HEK293 (cell line): ENCODE data around the gene RINL.

Source experiments
- CTCF ChIA-PET: fragments of 350-600 bp; formaldehyde crosslinking; extraction: SDS; loops from one replicate; lab custom pipeline; 2021; ENCODE audit warnings: antibody characterized with exemption; lab: Yijun Ruan, JAX
- POLR2A ChIA-PET: fragments of 300-600 bp; formaldehyde crosslinking; extraction: SDS; loops from one replicate; lab custom pipeline; 2020; ENCODE audit warnings: antibody characterized with exemption, inconsistent platforms; lab: Yijun Ruan, JAX
- H3K27ac ChIP-seq: fragments of 200-500 bp; sonication (Bioruptor generic); 2 replicates; pipeline ENCODE4 v1.5.1; 2014; ENCODE audit warnings: low read depth, low read length, control low read depth, inconsistent platforms; ENCODE audit errors: extremely low read depth
- H3K36me3 ChIP-seq, 2 experiments: fragments of 200-500 bp in 1 of 2; sonication (Bioruptor generic) in 1 of 2; 1 replicate in 1 of 2; 2 replicates in 1 of 2; pipeline ENCODE4 v1.5.1; 2014 to 2017; ENCODE audit warnings: inconsistent platforms in 2 of 2, low read length in 2 of 2; ENCODE audit not compliant: control insufficient read depth in 2 of 2, insufficient read depth in 1 of 2
- H3K4me1 ChIP-seq: fragments of 200-500 bp; sonication (Bioruptor generic); 2 replicates; pipeline ENCODE4 v1.5.1; 2014; ENCODE audit warnings: mild to moderate bottlenecking, low read length, inconsistent platforms; ENCODE audit not compliant: control insufficient read depth, insufficient read depth
- H3K4me3 ChIP-seq: 2 replicates; pipeline ENCODE4 v1.5.1; 2011; ENCODE audit warnings: low read depth, mild to moderate bottlenecking, control low read depth, low read length, moderate library complexity
- H3K9me3 ChIP-seq: fragments of 200-500 bp; sonication (Bioruptor generic); 2 replicates; pipeline ENCODE4 v1.5.1; 2014; ENCODE audit warnings: low read depth, low read length, inconsistent platforms; ENCODE audit not compliant: control insufficient read depth, insufficient read depth
- FEZF1 ChIP-seq: fragments of 450-650 bp; formaldehyde crosslinking; IDR thresholded peaks from 2 replicates; pipeline ENCODE4 v1.5.1; 2016; ENCODE audit warnings: missing biosample characterization, missing genetic modification characterization
- HOXA7 ChIP-seq: sonication (generic); formaldehyde crosslinking; IDR thresholded peaks from 2 replicates; pipeline ENCODE4 v1.8.1; 2022; ENCODE audit warnings: missing genetic modification reagents, borderline replicate concordance
- KLF7 ChIP-seq: fragments of 450-650 bp; formaldehyde crosslinking; IDR thresholded peaks from 2 replicates; pipeline ENCODE4 v1.5.1; 2016; ENCODE audit warnings: missing biosample characterization, missing genetic modification characterization, borderline replicate concordance
- KLF9 ChIP-seq: fragments of 450-650 bp; formaldehyde crosslinking; IDR thresholded peaks from 2 replicates; pipeline ENCODE4 v1.5.1; 2016; ENCODE audit warnings: missing biosample characterization, missing genetic modification characterization, low read depth
- MYNN ChIP-seq: fragments of 450-650 bp; formaldehyde crosslinking; IDR thresholded peaks from 2 replicates; pipeline ENCODE4 v1.5.1; 2016; ENCODE audit warnings: missing biosample characterization, missing genetic modification characterization, borderline replicate concordance
- TRIM28 ChIP-seq: IDR thresholded peaks from 2 replicates; pipeline ENCODE4 v1.6.1; 2011; ENCODE audit warnings: low read length, control low read depth, borderline replicate concordance
- WT1 ChIP-seq: fragments of 450-650 bp; formaldehyde crosslinking; IDR thresholded peaks from 2 replicates; pipeline ENCODE4 v1.5.1; 2016; ENCODE audit warnings: missing biosample characterization, missing genetic modification characterization
- ZBTB21 ChIP-seq: fragments of 450-650 bp; formaldehyde crosslinking; IDR thresholded peaks from 2 replicates; pipeline ENCODE4 v1.5.1; 2017; ENCODE audit warnings: missing biosample characterization, missing genetic modification characterization
- ZBTB48 ChIP-seq: fragments of 450-650 bp; formaldehyde crosslinking; IDR thresholded peaks from 2 replicates; pipeline ENCODE4 v1.5.1; 2016; ENCODE audit warnings: missing biosample characterization, missing genetic modification characterization
- ZBTB8A ChIP-seq: fragments of 450-650 bp; formaldehyde crosslinking; IDR thresholded peaks from 2 replicates; pipeline ENCODE4 v1.5.1; 2016; ENCODE audit warnings: missing biosample characterization, missing genetic modification characterization
- ZFHX2 ChIP-seq: fragments of 450-650 bp; formaldehyde crosslinking; conservative IDR thresholded peaks from 2 replicates; pipeline ENCODE4 v1.5.1; 2016; ENCODE audit warnings: missing biosample characterization, missing genetic modification characterization
- ZNF112 ChIP-seq: fragments of 450-650 bp; formaldehyde crosslinking; IDR thresholded peaks from 2 replicates; pipeline ENCODE4 v1.5.0; 2017; ENCODE audit warnings: missing biosample characterization, missing genetic modification characterization
- ZNF132 ChIP-seq: fragments of 450-650 bp; formaldehyde crosslinking; IDR thresholded peaks from 2 replicates; pipeline ENCODE4 v1.5.1; 2017; ENCODE audit warnings: missing biosample characterization, missing genetic modification characterization, borderline replicate concordance
- ZNF266 ChIP-seq: fragments of 450-650 bp; formaldehyde crosslinking; IDR thresholded peaks from 2 replicates; pipeline ENCODE4 v1.5.1; 2016; ENCODE audit warnings: missing biosample characterization, missing genetic modification characterization, low read depth
- ZNF274 ChIP-seq, 2 experiments: fragments of 200-500 bp in 1 of 2; fragments of 450-650 bp in 1 of 2; sonication (Bioruptor generic) in 1 of 2; formaldehyde crosslinking in 1 of 2; IDR thresholded peaks; 2 replicates each; pipeline versions ENCODE4 v1.5.1 to v1.6.1; 2014 to 2016; ENCODE audit warnings: borderline replicate concordance in 1 of 2, inconsistent platforms in 1 of 2, low read length in 1 of 2, missing biosample characterization in 1 of 2, missing genetic modification characterization in 1 of 2
- ZNF341 ChIP-seq: fragments of 450-650 bp; formaldehyde crosslinking; IDR thresholded peaks from 2 replicates; pipeline ENCODE4; 2016; ENCODE audit warnings: low read depth, missing biosample characterization, missing genetic modification characterization
- ZNF37A ChIP-seq: fragments of 450-650 bp; IDR thresholded peaks from 2 replicates; pipeline ENCODE4 v1.5.1; 2018; ENCODE audit warnings: missing biosample characterization, missing genetic modification characterization
- ZNF394 ChIP-seq: fragments of 450-650 bp; formaldehyde crosslinking; IDR thresholded peaks from 2 replicates; pipeline ENCODE4 v1.5.1; 2016; ENCODE audit warnings: missing biosample characterization, missing genetic modification characterization, mild to moderate bottlenecking, moderate library complexity, borderline replicate concordance
- ZNF48 ChIP-seq: fragments of 450-650 bp; formaldehyde crosslinking; IDR thresholded peaks from 2 replicates; pipeline ENCODE4 v1.5.1; 2016; ENCODE audit warnings: missing biosample characterization, missing genetic modification characterization
- ZNF510 ChIP-seq: fragments of 450-650 bp; formaldehyde crosslinking; IDR thresholded peaks from 2 replicates; pipeline ENCODE4 v1.5.1; 2018; ENCODE audit warnings: mild to moderate bottlenecking, missing genetic modification characterization, missing biosample characterization; ENCODE audit not compliant: insufficient replicate concordance
- ZNF560 ChIP-seq: fragments of 450-650 bp; formaldehyde crosslinking; IDR thresholded peaks from 2 replicates; pipeline ENCODE4 v1.5.1; 2017; ENCODE audit warnings: missing biosample characterization, missing genetic modification characterization, borderline replicate concordance
- ZNF747 ChIP-seq: fragments of 450-650 bp; formaldehyde crosslinking; IDR thresholded peaks from 2 replicates; pipeline ENCODE4 v1.5.1; 2016; ENCODE audit warnings: missing biosample characterization, missing genetic modification characterization
- ZNF768 ChIP-seq: fragments of 450-650 bp; formaldehyde crosslinking; IDR thresholded peaks from 2 replicates; pipeline ENCODE4 v1.5.1; 2018; ENCODE audit warnings: missing biosample characterization, mild to moderate bottlenecking, missing genetic modification characterization
- ZNF837 ChIP-seq: fragments of 450-650 bp; formaldehyde crosslinking; IDR thresholded peaks from 2 replicates; pipeline ENCODE4 v1.5.1; 2016; ENCODE audit warnings: missing biosample characterization, missing genetic modification characterization
- ZXDB ChIP-seq: fragments of 450-650 bp; formaldehyde crosslinking; IDR thresholded peaks from 2 replicates; pipeline ENCODE4 v1.5.1; 2016; ENCODE audit warnings: missing biosample characterization, missing genetic modification characterization
- TF ChIP-seq, protein P1 (sequence below): fragments of 450-650 bp; formaldehyde crosslinking; IDR thresholded peaks from 2 replicates; pipeline ENCODE4 v1.5.1; 2016; ENCODE audit warnings: missing biosample characterization, missing genetic modification characterization
- TF ChIP-seq, protein P2 (sequence below): sonication (generic); formaldehyde crosslinking; IDR thresholded peaks from 2 replicates; pipeline ENCODE4 v1.8.1; 2022; ENCODE audit warnings: mild to moderate bottlenecking, moderate library complexity, missing genetic modification reagents
- TF ChIP-seq, protein P3 (sequence below): fragments of 450-650 bp; IDR thresholded peaks from 2 replicates; pipeline ENCODE4 v1.5.1; 2018; ENCODE audit warnings: missing biosample characterization, missing genetic modification characterization
- TF ChIP-seq, protein P4 (sequence below): fragments of 450-650 bp; formaldehyde crosslinking; IDR thresholded peaks from 2 replicates; pipeline ENCODE4 v1.5.1; 2016; ENCODE audit warnings: missing biosample characterization, missing genetic modification characterization
- TF ChIP-seq, protein P5 (sequence below): fragments of 450-650 bp; formaldehyde crosslinking; IDR thresholded peaks from 2 replicates; pipeline ENCODE4 v1.5.1; 2016; ENCODE audit warnings: missing biosample characterization, missing genetic modification characterization, low read depth

The RINL gene

DNA sequence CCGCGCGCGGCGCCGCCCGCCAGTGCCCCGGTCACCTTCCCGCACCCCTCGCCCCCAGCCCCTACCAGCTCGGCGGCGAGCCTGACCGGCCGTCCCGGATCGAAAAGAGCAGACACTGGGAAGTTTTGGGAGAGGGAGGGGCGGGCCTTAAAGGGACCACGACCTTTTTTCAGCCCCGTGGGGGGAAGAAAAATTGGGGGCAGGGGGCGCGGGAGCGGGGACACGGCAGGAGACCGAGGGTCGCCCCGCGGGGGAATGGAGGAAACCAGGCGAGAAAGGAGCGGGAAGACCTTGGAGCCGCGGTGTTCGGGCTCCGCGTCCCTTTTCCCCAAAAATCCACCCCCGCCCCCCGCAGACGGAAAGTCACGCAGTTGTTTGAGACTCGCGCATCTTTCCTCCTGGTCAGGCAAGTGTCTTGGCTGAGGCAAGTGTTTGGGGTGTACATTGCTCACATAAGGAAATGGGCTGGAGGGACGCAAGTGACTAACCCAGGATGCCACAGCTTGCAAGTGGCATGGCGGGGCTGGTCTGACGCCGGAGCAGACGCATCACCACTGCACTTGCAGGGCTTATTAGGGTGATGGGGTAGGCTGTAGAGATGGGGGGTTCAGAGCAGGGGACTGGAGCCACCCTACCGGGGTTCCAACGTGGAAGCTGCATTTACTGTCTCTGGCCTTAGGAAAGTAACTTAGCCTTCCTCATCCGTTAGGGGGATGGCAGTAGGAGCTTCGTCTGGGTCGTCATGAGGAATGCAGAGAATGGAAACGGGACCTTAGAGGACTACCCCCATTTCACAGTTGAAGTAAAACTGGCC lies 25.6 kb downstream of the RINL start:
- Histone ChIP-seq H3K4me3 (peak overlapping the region; percentile 60), H3K27ac (peak overlapping the region; percentile 96), H3K36me3 (peaks cover 14 to 17% of the 10 kb centered on the region in 2 experiments), H3K4me1 (peaks cover 27% of the 10 kb centered on the region), H3K9me3 (no peaks in the 10 kb centered on the region)
- ChIA-PET POLR2A (interaction anchor here (0.5 to 2.3 kb wide), 16 partner anchors 10 to 640 kb away, joined by 3 to 15 read pairs (median 3); partner anchors contain the start of genes ECH1, MRPS12, NFKBIB and PSMD8), CTCF (interaction anchor here (0.8 to 4.1 kb wide), 9 partner anchors 11 to 450 kb away, joined by 3 to 33 read pairs (median 4); partner anchors contain the start of genes ECH1, FAM98C, MRPS12 and NFKBIB)
- TF ChIP-seq KLF7 (tag by site-specific recombination), result no peak; the same call in 1 of the 2 replicates
- peak; percentile 34; the same call in 1 of the 2 replicates for TF ChIP-seq ZXDB (tag by site-specific recombination)
- no peak for TF ChIP-seq ZNF837
- TF ChIP-seq ZNF768 (tag by site-specific recombination), result no peak
- TF ChIP-seq HOXA7 (CRISPR knock-in tag), result no peak
- no peak for TF ChIP-seq ZNF37A (tag by site-specific recombination)
- TF ChIP-seq, protein P1, sequence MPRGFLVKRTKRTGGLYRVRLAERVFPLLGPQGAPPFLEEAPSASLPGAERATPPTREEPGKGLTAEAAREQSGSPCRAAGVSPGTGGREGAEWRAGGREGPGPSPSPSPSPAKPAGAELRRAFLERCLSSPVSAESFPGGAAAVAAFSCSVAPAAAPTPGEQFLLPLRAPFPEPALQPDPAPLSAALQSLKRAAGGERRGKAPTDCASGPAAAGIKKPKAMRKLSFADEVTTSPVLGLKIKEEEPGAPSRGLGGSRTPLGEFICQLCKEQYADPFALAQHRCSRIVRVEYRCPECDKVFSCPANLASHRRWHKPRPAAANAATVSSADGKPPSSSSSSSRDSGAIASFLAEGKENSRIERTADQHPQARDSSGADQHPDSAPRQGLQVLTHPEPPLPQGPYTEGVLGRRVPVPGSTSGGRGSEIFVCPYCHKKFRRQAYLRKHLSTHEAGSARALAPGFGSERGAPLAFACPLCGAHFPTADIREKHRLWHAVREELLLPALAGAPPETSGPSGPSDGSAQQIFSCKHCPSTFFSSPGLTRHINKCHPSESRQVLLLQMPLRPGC (tag by site-specific recombination), result 0 out of 2 replicates have a peak, but pooled peaks have one; percentile 18
- no peak; the same call in 1 of the 2 replicates for TF ChIP-seq ZFHX2 (tag by site-specific recombination)
- TF ChIP-seq WT1, result 0 out of 2 replicates have a peak, but pooled peaks have one; percentile 7
- no peak; the same call in 1 of the 2 replicates for TF ChIP-seq ZBTB8A
- TF ChIP-seq ZNF274 (IDR thresholded peaks at IDR 0.05; ENCODE audit: low read length), result no peak
- no peak for TF ChIP-seq ZNF274 (tag by site-specific recombination; IDR thresholded peaks at IDR 0.05; ENCODE audit: borderline replicate concordance)
- TF ChIP-seq ZBTB48, result no peak; the same call in 1 of the 2 replicates
- TF ChIP-seq, protein P2, sequence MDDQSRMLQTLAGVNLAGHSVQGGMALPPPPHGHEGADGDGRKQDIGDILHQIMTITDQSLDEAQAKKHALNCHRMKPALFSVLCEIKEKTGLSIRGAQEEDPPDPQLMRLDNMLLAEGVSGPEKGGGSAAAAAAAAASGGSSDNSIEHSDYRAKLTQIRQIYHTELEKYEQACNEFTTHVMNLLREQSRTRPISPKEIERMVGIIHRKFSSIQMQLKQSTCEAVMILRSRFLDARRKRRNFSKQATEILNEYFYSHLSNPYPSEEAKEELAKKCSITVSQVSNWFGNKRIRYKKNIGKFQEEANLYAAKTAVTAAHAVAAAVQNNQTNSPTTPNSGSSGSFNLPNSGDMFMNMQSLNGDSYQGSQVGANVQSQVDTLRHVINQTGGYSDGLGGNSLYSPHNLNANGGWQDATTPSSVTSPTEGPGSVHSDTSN, result no peak
- TF ChIP-seq, protein P3, sequence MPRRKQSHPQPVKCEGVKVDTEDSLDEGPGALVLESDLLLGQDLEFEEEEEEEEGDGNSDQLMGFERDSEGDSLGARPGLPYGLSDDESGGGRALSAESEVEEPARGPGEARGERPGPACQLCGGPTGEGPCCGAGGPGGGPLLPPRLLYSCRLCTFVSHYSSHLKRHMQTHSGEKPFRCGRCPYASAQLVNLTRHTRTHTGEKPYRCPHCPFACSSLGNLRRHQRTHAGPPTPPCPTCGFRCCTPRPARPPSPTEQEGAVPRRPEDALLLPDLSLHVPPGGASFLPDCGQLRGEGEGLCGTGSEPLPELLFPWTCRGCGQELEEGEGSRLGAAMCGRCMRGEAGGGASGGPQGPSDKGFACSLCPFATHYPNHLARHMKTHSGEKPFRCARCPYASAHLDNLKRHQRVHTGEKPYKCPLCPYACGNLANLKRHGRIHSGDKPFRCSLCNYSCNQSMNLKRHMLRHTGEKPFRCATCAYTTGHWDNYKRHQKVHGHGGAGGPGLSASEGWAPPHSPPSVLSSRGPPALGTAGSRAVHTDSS (tag by site-specific recombination), result no peak
- no peak for TF ChIP-seq MYNN
- no peak for TF ChIP-seq ZNF394 (tag by site-specific recombination)
- TF ChIP-seq, protein P4, sequence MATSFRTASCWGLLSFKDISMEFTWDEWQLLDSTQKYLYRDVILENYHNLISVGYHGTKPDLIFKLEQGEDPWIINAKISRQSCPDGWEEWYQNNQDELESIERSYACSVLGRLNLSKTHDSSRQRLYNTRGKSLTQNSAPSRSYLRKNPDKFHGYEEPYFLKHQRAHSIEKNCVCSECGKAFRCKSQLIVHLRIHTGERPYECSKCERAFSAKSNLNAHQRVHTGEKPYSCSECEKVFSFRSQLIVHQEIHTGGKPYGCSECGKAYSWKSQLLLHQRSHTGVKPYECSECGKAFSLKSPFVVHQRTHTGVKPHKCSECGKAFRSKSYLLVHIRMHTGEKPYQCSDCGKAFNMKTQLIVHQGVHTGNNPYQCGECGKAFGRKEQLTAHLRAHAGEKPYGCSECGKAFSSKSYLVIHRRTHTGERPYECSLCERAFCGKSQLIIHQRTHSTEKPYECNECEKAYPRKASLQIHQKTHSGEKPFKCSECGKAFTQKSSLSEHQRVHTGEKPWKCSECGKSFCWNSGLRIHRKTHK (tag by site-specific recombination), result no peak
- no peak for TF ChIP-seq ZNF510 (tag by site-specific recombination)
- TF ChIP-seq FEZF1, result peak; percentile 15
- peak; percentile 60 for TF ChIP-seq KLF9 (tag by site-specific recombination)
- TF ChIP-seq ZNF48 (tag by site-specific recombination), result no peak
- TF ChIP-seq, protein P5, sequence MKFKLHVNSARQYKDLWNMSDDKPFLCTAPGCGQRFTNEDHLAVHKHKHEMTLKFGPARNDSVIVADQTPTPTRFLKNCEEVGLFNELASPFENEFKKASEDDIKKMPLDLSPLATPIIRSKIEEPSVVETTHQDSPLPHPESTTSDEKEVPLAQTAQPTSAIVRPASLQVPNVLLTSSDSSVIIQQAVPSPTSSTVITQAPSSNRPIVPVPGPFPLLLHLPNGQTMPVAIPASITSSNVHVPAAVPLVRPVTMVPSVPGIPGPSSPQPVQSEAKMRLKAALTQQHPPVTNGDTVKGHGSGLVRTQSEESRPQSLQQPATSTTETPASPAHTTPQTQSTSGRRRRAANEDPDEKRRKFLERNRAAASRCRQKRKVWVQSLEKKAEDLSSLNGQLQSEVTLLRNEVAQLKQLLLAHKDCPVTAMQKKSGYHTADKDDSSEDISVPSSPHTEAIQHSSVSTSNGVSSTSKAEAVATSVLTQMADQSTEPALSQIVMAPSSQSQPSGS (tag by site-specific recombination), result no peak
- no peak; the same call in none of the 2 replicates for TF ChIP-seq ZBTB21 (tag by site-specific recombination)
- TF ChIP-seq ZNF112 (tag by site-specific recombination), result no peak
- no peak for TF ChIP-seq ZNF341 (tag by site-specific recombination)
- no peak for TF ChIP-seq TRIM28
- no peak for TF ChIP-seq ZNF560
- TF ChIP-seq ZNF747 (tag by site-specific recombination), result no peak
- no peak for TF ChIP-seq ZNF132 (tag by site-specific recombination)
- no peak for TF ChIP-seq ZNF266 (tag by site-specific recombination)
